Epithelial cell of proximal tubule (primary cell): ENCODE data around the gene CDH12. TPM values are rescaled to one million over a fixed set of nuclear protein-coding genes. Genes with fewer than 3 reads are reported as not detected.
"Not testable (repeated sequence)": the region's sequence is repeated elsewhere in the genome, so short reads cannot be mapped to it uniquely, and the experiment has no call there.

Experiments used
- DNase-seq: peaks from one replicate; pipeline ENCODE4 v3.0.0-alpha.2; 2011; ENCODE audit warnings: low read depth
- H3K4me3 ChIP-seq: 2 replicates; pipeline ENCODE4 v1.5.1; 2011; ENCODE audit warnings: low read depth, mild to moderate bottlenecking, low read length
- CTCF ChIP-seq: conservative IDR thresholded peaks from 2 replicates; pipeline ENCODE4 v1.5.1; 2012; ENCODE audit warnings: low read depth, mild to moderate bottlenecking, low read length
- total RNA-seq: library from RNA; depleted of rRNA; stranded (reverse); fragments of >200 nt; gene quantifications from 2 replicates; pipeline ENCODE4 v1.2.3, GENCODE V29; 2015

Gene CDH12
- total RNA-seq, 1 donor from 2014 or later, result not detected

- no peak overlapping the region for H3K4me3 ChIP-seq
- TF ChIP-seq CTCF, result no peak
- DNase-seq, result no peak
These were observed 237.2 kb downstream of the CDH12 start for GRCh38 chr5:22615964-22616363.

- no peak for DNase-seq
- no peak overlapping the region for H3K4me3 ChIP-seq
- no peak for TF ChIP-seq CTCF
These were observed 238.6 kb downstream of the CDH12 start for GRCh38 chr5:22614486-22615094.

GRCh38 chr5:22612928-22613327, 240.2 kb downstream of the CDH12 start:
- H3K4me3 ChIP-seq, result no peak overlapping the region
- DNase-seq, result no peak
- TF ChIP-seq CTCF, result no peak

- TF ChIP-seq CTCF, result no peak
- DNase-seq, result no peak
- H3K4me3 ChIP-seq, result no peak overlapping the region
These were observed 241.8 kb downstream of the CDH12 start for GRCh38 chr5:22611327-22611726.

GRCh38 chr5:22607498-22607897, 245.6 kb downstream of the CDH12 start:
- not testable (repeated sequence) for DNase-seq, H3K4me3 ChIP-seq

- DNase-seq, result no peak
- no peak for TF ChIP-seq CTCF
- H3K4me3 ChIP-seq, result no peak overlapping the region
These were observed 247.7 kb downstream of the CDH12 start for GRCh38 chr5:22605473-22605872.

GRCh38 chr5:22604711-22605110, 248.4 kb downstream of the CDH12 start:
- no peak overlapping the region for H3K4me3 ChIP-seq
- no peak for DNase-seq
- TF ChIP-seq CTCF, result no peak
